Erythroblast (primary cell): ENCODE results near the gene DYNLRB1.

Source experiments
- GATA1 ChIP-seq: IDR thresholded peaks from 2 replicates; pipeline ENCODE4 v1.6.1; 2011; ENCODE audit warnings: low read depth, mild to moderate bottlenecking, control low read depth, low read length, moderate library complexity
- POLR2A ChIP-seq: IDR thresholded peaks from 2 replicates; pipeline ENCODE4 v1.6.1; 2011; ENCODE audit warnings: mild to moderate bottlenecking, low read length

DNA sequence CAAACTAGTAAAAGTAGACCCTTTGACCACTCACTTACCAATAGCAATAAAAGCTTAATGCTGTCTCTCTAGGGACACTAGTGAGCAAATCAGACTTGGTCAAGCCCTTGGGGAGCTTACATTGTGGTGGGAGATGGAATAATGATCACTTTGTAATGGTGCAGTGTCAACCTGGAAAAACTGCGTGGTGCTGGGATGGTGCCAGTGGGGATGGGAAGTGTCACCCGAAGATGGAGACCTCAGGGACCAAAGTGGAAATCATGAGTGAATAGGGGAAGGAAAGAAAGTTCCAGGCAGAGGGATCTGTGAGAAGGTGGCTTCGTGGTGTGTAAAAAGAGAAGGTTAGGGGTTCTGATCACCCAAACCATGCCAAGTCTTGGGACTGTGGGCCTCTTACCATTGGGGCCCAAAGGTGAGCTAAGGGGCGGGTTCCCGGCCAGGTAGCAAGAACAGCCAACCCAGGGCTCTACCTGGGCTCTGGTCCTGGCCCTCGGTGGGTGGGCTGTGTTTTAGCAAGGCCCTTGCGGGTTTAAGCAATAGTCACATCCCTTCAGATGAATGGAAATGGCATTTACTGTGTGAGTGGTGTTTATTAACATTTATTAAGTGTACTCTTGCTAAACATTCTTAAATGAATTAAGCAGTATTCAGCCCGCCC is 15.5 kb downstream of the DYNLRB1 start:
- no peak for TF ChIP-seq POLR2A
- no peak for TF ChIP-seq GATA1
